Panc1 (cell line): Measurements from ENCODE around the gene USP12. TPM values are rescaled to one million over a fixed set of nuclear protein-coding genes. Genes with fewer than 3 reads are reported as not detected.

Experiments
- ATAC-seq: fragments of 200-7000 bp; cut with Tn5 transposase; 2 replicates; pipeline ENCODE4 v1.9.1; 2020; ENCODE audit warnings: mild to moderate bottlenecking, moderate library complexity
- BruUV-seq: library from RNA; stranded (reverse); fragments of 400-500 nt; replicated peaks from 2 replicates; lab custom pipeline; 2021; lab: Mats Ljungman, UMichigan
- CTCF ChIA-PET: fragments of 300-600 bp; sonication (Branson Sonifier 250); formaldehyde crosslinking; loops from one replicate; lab custom pipeline; 2022; ENCODE audit warnings: antibody characterized with exemption; lab: Charles Lee
- POLR2A ChIA-PET: fragments of 300-600 bp; sonication (Branson Sonifier 250); formaldehyde crosslinking; loops from one replicate; lab custom pipeline; 2022; ENCODE audit warnings: antibody characterized with exemption; lab: Charles Lee
- DNase-seq: peaks from one replicate; pipeline ENCODE4 v3.0.0-alpha.2; 2010; ENCODE audit warnings: low read depth, low spot score
- H3K27ac ChIP-seq: 2 replicates; pipeline ENCODE4 v1.5.1; 2011; ENCODE audit warnings: mild to moderate bottlenecking, low read length, inconsistent platforms
- H3K27me3 ChIP-seq: fragments of 200-500 bp; sonication (Bioruptor generic); 2 replicates; pipeline ENCODE4 v1.6.0; 2014; ENCODE audit warnings: low read length, inconsistent platforms; ENCODE audit not compliant: control insufficient read depth, insufficient read depth
- H3K36me3 ChIP-seq: fragments of 200-500 bp; sonication (Bioruptor generic); 2 replicates; pipeline ENCODE4 v1.5.1; 2014; ENCODE audit warnings: inconsistent platforms, mild to moderate bottlenecking, low read length, moderate library complexity; ENCODE audit not compliant: control insufficient read depth, insufficient read depth
- H3K4me1 ChIP-seq: 2 replicates; pipeline ENCODE4 v1.5.1; 2011; ENCODE audit warnings: inconsistent platforms, mild to moderate bottlenecking, low read length, moderate library complexity; ENCODE audit not compliant: control insufficient read depth, insufficient read depth
- H3K4me3 ChIP-seq, 2 experiments: 2 replicates each; pipeline ENCODE4 v1.5.1; 2011 to 2012; ENCODE audit warnings: low read depth in 2 of 2, low read length in 2 of 2, mild to moderate bottlenecking in 2 of 2, inconsistent platforms in 1 of 2, moderate library complexity in 1 of 2
- H3K9me3 ChIP-seq: fragments of 200-500 bp; sonication (Bioruptor generic); 2 replicates; pipeline ENCODE4 v1.5.1; 2014; ENCODE audit warnings: low read depth, mild to moderate bottlenecking, inconsistent platforms, low read length, moderate library complexity; ENCODE audit not compliant: control insufficient read depth, insufficient read depth
- CTCF ChIP-seq: fragments of 450-650 bp; IDR thresholded peaks from 2 replicates; pipeline ENCODE4 v1.5.1; 2017; ENCODE audit warnings: mild to moderate bottlenecking
- POLR2AphosphoS5 ChIP-seq: IDR thresholded peaks from 2 replicates; pipeline ENCODE4 v1.6.1; 2012; ENCODE audit warnings: mild to moderate bottlenecking, low read depth, low read length, moderate library complexity
- REST ChIP-seq, 2 experiments: IDR thresholded peaks; 2 replicates each; pipeline ENCODE4 v1.6.1; 2011 to 2012; ENCODE audit warnings: low read depth in 2 of 2, control low read depth in 1 of 2, low read length in 1 of 2, mild to moderate bottlenecking in 1 of 2, moderate library complexity in 1 of 2; ENCODE audit not compliant: insufficient read depth in 1 of 2
- SIN3A ChIP-seq: IDR thresholded peaks from 2 replicates; pipeline ENCODE4 v1.6.1; 2012; ENCODE audit warnings: low read depth, mild to moderate bottlenecking, low read length, moderate library complexity, borderline replicate concordance; ENCODE audit not compliant: insufficient read depth
- TCF7L2 ChIP-seq: IDR thresholded peaks from 2 replicates; pipeline ENCODE4 v1.6.1; 2011; ENCODE audit warnings: mild to moderate bottlenecking, low read depth, low read length, inconsistent platforms
- in situ Hi-C: cut with HindIII; loops from 2 replicates; pipeline ENCODE4 v1.10.0; 2016; ENCODE audit warnings: low sequenced_read_pairs, low pct_unique_long_range_greater_than_20kb
- intact Hi-C: fragments of 100-400 bp; cut with micrococcal nuclease; formaldehyde crosslinking; loops from one replicate; pipeline ENCODE4 v1.10.0; 2022; ENCODE audit not compliant: unreplicated experiment
- total RNA-seq: library from RNA; stranded (reverse); gene quantifications from one replicate; pipeline ENCODE4 v1.2.1, GENCODE V29; 2021; ENCODE audit not compliant: unreplicated experiment

The USP12 gene
- total RNA-seq, 1 experiment from 2014 or later = 82.0 TPM

- peaks cover 26% of the 10 kb centered on the region for H3K4me1 ChIP-seq
- no TSS peak for BruUV-seq
- POLR2A ChIA-PET = interaction anchor here (0.6 kb wide), 2 partner anchors 34 to 110 kb away, joined by 5 to 7 read pairs; no protein-coding TSS in a partner anchor
Observed at GRCh38 chr13:27172495-27172842, 858 bp upstream of the USP12 start.

GRCh38 chr13:27171827-27172494, 350 bp upstream of the USP12 start:
- CTCF ChIA-PET = no interaction called here
- H3K27ac ChIP-seq = peak overlapping the region; percentile 88
- in situ Hi-C loops (no loop called here), intact Hi-C loops (loop anchor here (5.0 kb wide), 1 partner anchor 180 kb away; no protein-coding TSS in a partner anchor)
- no peaks in the 10 kb centered on the region for H3K9me3 ChIP-seq
- no TSS peak for BruUV-seq
- H3K36me3 ChIP-seq = no peaks in the 10 kb centered on the region; the same call in 1 of the 2 replicates
- ATAC-seq = peak; percentile 92
- peak overlapping the region; percentile 69 to 70 for H3K4me3 ChIP-seq
- TF ChIP-seq SIN3A (no peak; the same call in 1 of the 2 replicates), TCF7L2 (no peak), REST (IDR thresholded peaks at IDR 0.05; ENCODE audit: insufficient read depth in 1 of 2, low read depth in 2 of 2, low read length in 1 of 2) (no peak), POLR2AphosphoS5 (no peak), CTCF (peak; percentile 3)
- no peaks in the 10 kb centered on the region for H3K27me3 ChIP-seq
- H3K4me1 ChIP-seq = peaks cover 30% of the 10 kb centered on the region
- POLR2A ChIA-PET = no interaction called here
- no peak for DNase-seq

More at GRCh38 chr13:27172495-27172842, 858 bp upstream of the USP12 start:
- ATAC-seq (no peak), DNase-seq (no peak)
- CTCF ChIA-PET = no interaction called here
- in situ Hi-C loops = no loop called here
- Histone ChIP-seq H3K27me3 (no peaks in the 10 kb centered on the region), H3K4me3 (peak overlapping the region; percentile 64 to 69), H3K27ac (peak overlapping the region; percentile 88), H3K36me3 (no peaks in the 10 kb centered on the region; the same call in 1 of the 2 replicates), H3K9me3 (no peaks in the 10 kb centered on the region)
- intact Hi-C loops = loop anchor here (5.0 kb wide), 1 partner anchor 180 kb away; no protein-coding TSS in a partner anchor
- TF ChIP-seq SIN3A (no peak), REST (IDR thresholded peaks at IDR 0.05; ENCODE audit: insufficient read depth in 1 of 2, low read depth in 2 of 2, low read length in 1 of 2) (no peak), CTCF (no peak), POLR2AphosphoS5 (no peak), TCF7L2 (no peak)
